CD4-positive, alpha-beta T cell treated with Interleukin-10 for 1 hour (primary cell): ENCODE results near the gene DNAL1.
A peak's percentile ranks its signal among the peaks of the same experiment; 100 is the strongest.

Experiments
- DNase-seq: peaks from one replicate; pipeline ENCODE4 v3.0.0-alpha.2; 2020

DNAL1 gene

DNA sequence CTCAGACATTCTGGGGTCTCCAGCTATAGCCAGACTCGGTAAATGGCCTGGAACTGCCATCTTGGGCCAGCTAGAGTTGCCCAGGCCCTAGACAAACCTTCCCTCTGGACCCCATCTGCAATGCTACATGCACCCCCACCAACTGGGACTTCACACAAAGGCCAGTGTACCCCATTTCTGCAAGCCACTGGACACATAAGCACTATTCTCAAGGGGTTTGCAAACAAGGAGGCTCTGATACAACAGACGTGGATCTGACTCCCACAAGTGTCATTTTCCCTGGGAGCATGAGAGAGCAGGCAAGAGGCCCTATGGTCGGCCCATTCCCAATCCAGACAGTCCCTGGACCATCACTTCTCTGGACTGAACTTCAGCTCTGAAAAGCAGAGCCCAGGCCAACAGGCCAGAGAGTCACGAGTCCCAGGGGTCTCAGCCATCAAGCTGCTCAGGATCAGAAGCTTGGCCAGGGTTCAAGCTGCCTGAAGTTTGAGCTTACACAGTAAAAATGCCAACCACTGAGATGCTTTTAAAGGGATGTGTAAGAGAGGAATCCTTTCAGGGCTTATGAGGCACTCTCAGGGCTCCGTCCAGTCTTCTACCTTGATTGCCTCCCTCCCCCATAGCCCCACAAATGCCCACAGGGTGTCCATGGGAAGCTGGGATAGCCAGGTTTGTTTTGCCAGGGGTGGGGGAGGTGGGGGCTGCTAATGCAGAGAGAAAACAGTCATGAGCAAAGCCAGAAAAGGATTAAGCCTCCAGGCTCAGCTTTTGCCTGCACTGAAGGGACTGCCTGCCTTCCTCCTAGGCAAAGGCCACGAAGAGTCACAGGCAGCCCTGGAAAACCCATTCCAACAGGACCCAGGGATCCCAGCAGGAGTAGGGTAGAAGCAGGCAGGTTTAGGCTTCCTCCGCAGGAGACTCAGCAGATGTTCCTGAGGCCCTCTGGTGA is 101.1 kb downstream of the DNAL1 start:
- DNase-seq = no peak

DNA sequence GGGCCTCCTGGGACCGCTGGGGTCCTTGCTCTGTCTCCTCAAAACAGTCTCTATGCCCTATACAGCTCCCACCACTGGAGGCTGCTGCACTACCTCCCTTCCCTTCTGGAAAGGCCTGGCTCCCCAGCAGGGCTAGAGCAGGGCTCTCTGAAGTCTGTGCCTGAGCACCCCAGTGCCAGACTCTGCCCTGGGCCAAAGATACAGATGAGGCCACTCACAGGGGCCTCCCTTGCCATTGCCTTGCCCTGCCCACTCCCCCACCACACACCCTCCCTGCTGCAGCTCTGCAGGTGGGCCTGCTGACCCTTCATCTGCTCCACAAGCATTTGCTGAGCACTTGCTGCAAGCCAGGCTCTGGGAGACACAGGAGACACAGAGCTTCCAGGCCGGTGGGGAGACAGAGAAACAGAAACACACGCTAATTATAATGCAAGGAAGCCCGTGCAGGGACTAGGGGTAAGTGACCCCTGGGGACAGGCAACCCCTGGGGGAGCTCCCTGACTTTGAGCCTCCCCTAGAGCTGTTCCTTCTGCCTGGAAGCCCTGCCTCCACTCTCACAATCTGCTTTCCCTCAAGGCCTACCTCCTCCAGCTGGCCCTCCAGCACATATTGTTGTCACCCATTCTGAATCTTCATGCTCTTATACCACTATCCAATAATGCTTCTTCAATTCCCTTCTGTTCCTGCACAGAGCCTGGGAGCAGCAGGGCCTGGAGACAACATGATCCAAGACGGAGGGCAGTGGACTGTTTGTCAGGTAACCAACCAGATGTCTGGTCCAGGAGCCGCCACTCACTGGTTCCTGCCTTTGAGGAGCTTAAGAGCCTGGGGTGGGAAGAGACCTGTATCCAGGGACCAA is 102.0 kb downstream of the DNAL1 start:
- DNase-seq = no peak

DNA sequence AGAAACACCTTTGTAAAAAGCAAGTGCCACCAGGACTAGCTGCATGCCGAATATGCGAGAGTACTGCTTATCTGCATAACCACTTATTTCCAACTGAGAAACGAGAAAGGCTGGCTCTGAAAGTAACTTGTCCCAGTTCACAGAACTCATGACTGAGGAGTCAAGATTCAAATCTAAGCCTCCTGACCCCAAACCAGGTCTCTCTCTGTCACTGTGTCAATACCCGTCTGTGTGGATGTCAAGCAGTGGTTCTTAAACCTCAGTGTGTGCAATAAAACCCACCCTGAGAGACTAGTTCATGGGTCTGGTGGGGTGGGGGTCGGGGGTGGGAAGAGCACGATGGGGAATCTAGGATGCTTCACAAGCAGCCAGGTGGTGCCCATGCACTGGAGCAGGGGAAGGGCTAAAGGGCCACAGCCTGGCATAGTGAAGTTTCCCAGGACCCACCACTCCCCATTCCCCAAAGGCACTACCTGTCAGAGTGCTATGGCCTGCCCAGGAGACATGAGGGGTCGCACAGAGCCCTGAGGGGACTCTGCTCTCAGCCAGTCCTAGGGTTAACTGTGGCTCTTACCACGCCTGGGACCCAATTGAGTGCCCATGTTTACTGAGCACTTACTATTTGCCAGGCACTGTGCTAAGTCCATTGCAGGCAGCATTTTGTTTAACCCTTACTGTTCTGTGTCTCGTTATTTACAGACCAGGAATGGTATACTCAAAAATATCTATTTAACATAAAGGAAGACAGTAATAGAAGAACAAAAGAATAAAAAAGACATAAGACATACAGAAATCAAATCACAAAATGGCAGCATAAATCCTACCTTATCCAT is 102.8 kb downstream of the DNAL1 start:
- DNase-seq = no peak

DNA sequence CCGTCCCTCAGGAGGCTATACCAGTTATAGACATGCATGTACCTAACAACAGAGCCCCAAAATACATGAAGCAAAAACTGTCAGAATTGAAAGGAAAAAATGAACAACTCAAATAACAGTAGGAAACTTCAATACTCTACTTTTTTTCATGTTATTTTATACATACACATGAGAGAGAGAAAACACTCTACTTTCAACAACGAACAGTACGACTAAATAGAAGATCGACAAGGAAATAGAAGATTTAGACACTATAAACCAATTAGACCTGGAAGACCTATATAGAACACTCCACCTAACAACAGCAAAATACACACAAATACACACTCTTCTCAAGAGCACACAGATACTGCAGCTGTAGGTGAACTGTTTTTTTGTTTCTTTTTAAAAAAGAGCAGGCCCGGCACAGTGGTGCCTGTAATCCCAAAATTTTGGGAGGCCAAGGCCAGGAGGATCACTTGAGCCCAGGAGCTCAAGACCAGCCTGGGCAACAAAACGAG is 104.1 kb downstream of the DNAL1 start:
- no peak for DNase-seq

DNA sequence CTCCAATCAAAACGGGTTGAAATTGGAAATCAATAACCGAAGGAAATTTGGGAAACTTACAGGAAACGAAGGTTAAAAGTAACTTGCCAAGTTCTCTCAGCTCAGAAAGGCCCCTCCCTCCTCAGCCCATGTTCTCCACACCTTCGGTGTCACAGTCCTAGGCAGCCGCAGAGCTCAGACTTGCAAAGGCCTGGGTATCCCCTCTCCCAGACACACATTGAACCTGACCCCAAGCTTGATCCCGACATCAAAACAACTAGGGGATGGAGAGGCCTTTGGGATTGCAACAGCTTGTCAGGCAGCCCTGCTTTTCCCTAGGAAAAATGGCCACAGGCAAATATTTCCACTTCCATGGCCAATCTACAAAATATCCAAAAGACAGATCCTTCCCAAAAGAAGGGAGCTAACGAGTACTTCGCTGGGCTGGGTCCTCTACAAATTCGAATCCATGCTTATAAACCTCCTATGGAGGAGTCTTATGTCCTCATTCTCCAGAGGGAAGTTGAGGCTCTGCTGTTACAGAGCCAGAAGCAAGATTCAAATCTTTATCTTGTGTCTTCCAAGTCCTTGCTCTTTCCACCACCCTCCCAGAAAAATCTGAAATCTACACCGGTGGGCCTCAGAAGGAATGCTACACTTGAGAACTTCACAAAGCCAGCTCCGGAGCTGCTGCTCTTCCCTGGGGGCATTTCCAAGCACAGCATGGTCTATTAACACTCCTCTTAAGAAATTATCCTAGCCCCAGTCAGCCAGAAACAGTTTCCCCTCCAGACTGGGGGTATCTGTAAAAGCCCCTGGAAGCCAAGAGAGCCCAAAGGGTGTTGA is 105.1 kb downstream of the DNAL1 start:
- DNase-seq = no peak

DNA sequence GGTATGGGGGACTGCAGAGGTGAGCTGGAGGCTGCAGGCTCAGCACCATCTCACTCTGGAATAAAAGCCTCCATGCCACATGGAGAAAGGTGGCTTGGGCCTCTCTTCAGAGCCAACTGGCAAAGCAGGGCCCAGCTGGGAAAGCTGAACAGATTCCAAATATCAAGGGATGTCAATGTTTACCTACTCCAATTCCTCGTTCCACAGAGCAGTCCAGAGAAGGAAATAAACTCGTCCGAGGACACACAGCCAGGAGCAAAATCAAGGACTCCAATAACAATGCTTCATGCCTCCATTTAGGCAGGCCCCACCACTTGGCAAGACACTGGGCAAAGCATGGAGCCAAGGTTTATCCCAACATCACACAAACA is 105.7 kb downstream of the DNAL1 start:
- DNase-seq = no peak

DNA sequence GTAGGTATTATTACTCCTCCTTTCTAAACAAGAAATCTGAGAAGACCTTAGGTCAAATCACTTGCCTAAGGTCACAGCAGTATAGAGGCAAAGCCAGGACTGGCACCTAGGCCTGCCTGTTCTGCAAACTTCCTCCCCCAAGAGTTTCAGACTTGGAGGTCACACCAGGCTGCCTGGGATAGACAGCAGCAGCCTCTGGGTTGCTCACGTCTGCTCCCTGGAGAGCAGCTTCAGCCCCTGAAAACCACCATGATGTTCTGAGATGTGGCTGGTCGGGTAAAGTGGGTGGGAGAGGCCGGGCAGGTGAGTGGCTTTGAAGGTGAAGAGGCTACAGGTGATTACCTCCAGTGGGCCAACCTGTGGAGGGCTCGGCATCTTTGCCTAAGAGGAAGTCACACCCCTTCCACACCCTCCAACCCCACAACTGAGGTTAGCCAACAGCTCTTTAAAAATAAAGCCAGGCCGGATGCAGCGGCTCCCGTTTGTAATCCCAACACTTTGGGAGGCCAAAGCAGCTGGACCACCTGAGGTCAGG is 106.4 kb downstream of the DNAL1 start:
- no peak for DNase-seq

DNA sequence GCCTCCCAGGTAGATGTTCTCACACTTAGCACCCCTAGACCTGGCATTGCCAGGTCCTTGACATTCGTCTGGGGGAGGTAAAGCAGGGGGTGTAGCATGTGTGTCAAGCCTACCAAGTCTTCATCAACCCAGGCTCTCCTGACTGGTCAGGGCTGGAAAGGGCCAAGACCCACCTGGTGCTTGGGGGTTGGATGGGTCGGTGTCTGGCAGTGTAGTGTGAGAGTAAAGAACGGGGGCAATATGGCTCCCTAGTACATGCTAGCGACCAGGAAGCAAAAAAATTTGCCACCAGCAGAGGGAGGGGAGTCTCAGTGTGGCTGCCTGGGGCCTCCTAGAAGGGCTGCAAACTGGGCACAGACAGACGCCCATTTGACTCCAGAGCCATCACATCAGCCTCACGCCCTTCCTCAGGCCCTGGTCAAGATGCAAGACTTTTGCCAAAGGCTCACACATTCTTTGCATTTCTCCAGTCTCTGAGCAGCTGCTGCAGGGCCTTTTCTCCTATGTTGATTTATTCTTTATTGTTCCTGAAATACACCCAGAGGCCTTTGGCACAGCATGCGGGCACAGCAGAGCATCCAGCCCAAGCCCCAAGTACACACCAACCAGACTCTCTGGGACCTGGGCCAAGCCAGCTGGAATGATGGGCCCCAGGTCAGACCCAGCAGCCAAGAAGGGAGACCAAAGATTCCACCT is 107.7 kb downstream of the DNAL1 start:
- DNase-seq = peak; percentile 65
